Ovary (tissue), 9 donors: ENCODE measurements around the gene TEX2. TPM values are rescaled to one million over a fixed set of nuclear protein-coding genes. Genes with fewer than 3 reads are reported as not detected.

ENCODE experiments used
- DNase-seq, 5 donors: peaks; one replicate each; pipeline ENCODE4 v3.0.0-alpha.2; 2019 to 2020
- H3K27ac ChIP-seq, 2 donors: fragments of 200-600 bp; one replicate each; pipeline versions ENCODE4 v1.5.1 to v1.8.0; 2019 to 2022
- H3K27me3 ChIP-seq: fragments of 200-600 bp; one replicate; pipeline ENCODE4 v1.8.0; 2022
- H3K36me3 ChIP-seq: fragments of 200-600 bp; sonication (generic); one replicate; pipeline ENCODE4 v1.5.1; 2019
- H3K4me1 ChIP-seq: one replicate; pipeline ENCODE4 v1.8.1; 2013; ENCODE audit warnings: mild to moderate bottlenecking, moderate library complexity; ENCODE audit not compliant: insufficient read depth
- H3K4me3 ChIP-seq: fragments of 200-600 bp; sonication (generic); one replicate; pipeline ENCODE4 v1.5.1; 2017
- H3K9me3 ChIP-seq, 2 donors: fragments of 200-600 bp in 1 of 2; sonication (generic) in 1 of 2; one replicate each; pipeline versions ENCODE4 v1.5.1 to v1.8.1; 2013 to 2019; ENCODE audit warnings: mild to moderate bottlenecking in 1 of 2, moderate library complexity in 1 of 2
- EP300 ChIP-seq: sonication (generic); formaldehyde crosslinking; IDR thresholded peaks from one replicate; pipeline ENCODE4 v1.6.1; 2017; ENCODE audit warnings: antibody characterized with exemption
- POLR2A ChIP-seq: fragments of 450-650 bp; IDR thresholded peaks from one replicate; pipeline ENCODE4 v1.6.1; 2017; ENCODE audit warnings: antibody characterized with exemption, mild to moderate bottlenecking, moderate library complexity
- WGBS, 3 donors: extraction: QIAGEN DNeasy Blood & Tissue Kit in 1 of 3; methylation state at CpG; one replicate each; pipeline versions ENCODE4 v1.1.5 to v1.1.7; 2013 to 2017; 5-methylcytosine and 5-hydroxymethylcytosine counted together
- intact Hi-C, 4 donors: fragments of 100-400 bp; cut with DNase I; formaldehyde crosslinking; loops; one replicate each; pipeline versions ENCODE4 v1.11.0 to v1.15.1; 2022 to 2023
- polyA plus RNA-seq, 2 donors: library from polyadenylated mRNA; stranded (reverse); fragments of 200-250 nt in 1 of 2; fragments of 350-450 nt in 1 of 2; fragmentation: Illumina TruSeq in 1 of 2; extraction: RNeasy Lipid Tissue Mini Kit (QIAGEN cat#74804) in 1 of 2; gene quantifications; one replicate each; pipeline ENCODE4 v1.2.3, GENCODE V29; 2013 to 2014
- total RNA-seq, 7 donors: library from RNA; depleted of rRNA in 2 of 7; stranded (reverse); fragments of >200 nt in 2 of 7; fragmentation: NEBNext Ultra II Directional in 3 of 7; extraction: Animal tissue kit (Norgen Biotek cat#: 25700) in 3 of 7; gene quantifications; one replicate each; pipeline versions ENCODE4 v1.1.0 to v1.2.4, GENCODE V29; 2016 to 2023
- TF ChIP-seq, protein P1 (sequence below), 3 donors: fragments of 450-650 bp in 2 of 3; fragments of 200-600 bp in 1 of 3; IDR thresholded peaks; one replicate each; pipeline versions ENCODE4 v1.5.1 to v1.8.0; 2016 to 2022; ENCODE audit warnings: antibody characterized with exemption in 3 of 3, mild to moderate bottlenecking in 1 of 3
- donor health status: DM: no; HTN: no; CAD: no; lungs with moderate emphysema.
- donor health status: DM: no; HTN: no; CAD: no.
- donor health status: Bipolar disorder and iron deficiency.
- donor health status: DM: yes; HTN: yes; CAD: no.
- donor health status: DM: no; HTN: no; CAD: no.
- donor health status: DM: yes; HTN: yes; CAD: no.

The TEX2 gene
- total and polyA plus RNA-seq, 9 donors = 13.9 to 36.7 (median 31.4) TPM

GRCh38 chr17:64256913-64257807, 5.9 kb downstream of the TEX2 start:
- intact Hi-C loops = no loop called here
- Histone ChIP-seq H3K9me3 (no peaks in the 10 kb centered on the region), H3K36me3 (no peaks in the 10 kb centered on the region), H3K4me3 (no peak overlapping the region), H3K4me1 (peaks cover 5% of the 10 kb centered on the region), H3K27ac (no peak overlapping the region), H3K27me3 (no peaks in the 10 kb centered on the region)
- no peak for DNase-seq
- 75 to 86% (median 84%) methylated on average over 9 of the region's 9 CpGs for WGBS, 3 donors
- no peak for TF ChIP-seq EP300
- TF ChIP-seq, protein P1, sequence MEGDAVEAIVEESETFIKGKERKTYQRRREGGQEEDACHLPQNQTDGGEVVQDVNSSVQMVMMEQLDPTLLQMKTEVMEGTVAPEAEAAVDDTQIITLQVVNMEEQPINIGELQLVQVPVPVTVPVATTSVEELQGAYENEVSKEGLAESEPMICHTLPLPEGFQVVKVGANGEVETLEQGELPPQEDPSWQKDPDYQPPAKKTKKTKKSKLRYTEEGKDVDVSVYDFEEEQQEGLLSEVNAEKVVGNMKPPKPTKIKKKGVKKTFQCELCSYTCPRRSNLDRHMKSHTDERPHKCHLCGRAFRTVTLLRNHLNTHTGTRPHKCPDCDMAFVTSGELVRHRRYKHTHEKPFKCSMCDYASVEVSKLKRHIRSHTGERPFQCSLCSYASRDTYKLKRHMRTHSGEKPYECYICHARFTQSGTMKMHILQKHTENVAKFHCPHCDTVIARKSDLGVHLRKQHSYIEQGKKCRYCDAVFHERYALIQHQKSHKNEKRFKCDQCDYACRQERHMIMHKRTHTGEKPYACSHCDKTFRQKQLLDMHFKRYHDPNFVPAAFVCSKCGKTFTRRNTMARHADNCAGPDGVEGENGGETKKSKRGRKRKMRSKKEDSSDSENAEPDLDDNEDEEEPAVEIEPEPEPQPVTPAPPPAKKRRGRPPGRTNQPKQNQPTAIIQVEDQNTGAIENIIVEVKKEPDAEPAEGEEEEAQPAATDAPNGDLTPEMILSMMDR (IDR thresholded peaks at IDR 0.05) = no peak
- no peak for TF ChIP-seq POLR2A

GRCh38 chr17:64255764-64256163, 7.3 kb downstream of the TEX2 start:
- intact Hi-C loops = no loop called here
- no peaks in the 10 kb centered on the region for H3K9me3 ChIP-seq
- WGBS, 3 donors = 92 to 95% (median 94%) methylated on average over 6 of the region's 6 CpGs

DNA sequence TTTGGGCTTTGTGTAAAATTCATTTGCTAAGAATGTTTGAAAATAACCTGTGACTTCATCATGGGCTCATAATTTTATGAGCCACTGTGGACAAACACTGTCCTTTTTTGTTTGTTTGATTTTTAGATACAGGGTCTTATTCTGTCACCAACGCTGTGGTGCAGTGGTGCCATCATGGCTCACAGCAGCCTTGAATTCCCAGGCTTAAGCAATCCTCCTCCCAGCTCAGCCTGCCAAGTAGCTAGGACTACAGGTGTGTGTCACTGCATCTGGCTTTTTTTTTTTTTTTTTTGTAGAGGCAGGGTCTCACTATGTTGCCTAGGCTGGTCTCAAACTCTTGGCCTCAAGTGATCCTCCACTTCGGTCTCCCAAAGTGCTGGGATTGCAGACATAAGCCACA, 8.3 kb downstream of the TEX2 start:
- TF ChIP-seq, protein P1 (IDR thresholded peaks at IDR 0.05) = no peak
- TF ChIP-seq EP300 = no peak
- TF ChIP-seq POLR2A = no peak
- Histone ChIP-seq H3K9me3 (no peaks in the 10 kb centered on the region), H3K4me1 (no peaks in the 10 kb centered on the region), H3K27ac (no peak overlapping the region), H3K4me3 (no peak overlapping the region), H3K36me3 (no peaks in the 10 kb centered on the region), H3K27me3 (no peaks in the 10 kb centered on the region)
- intact Hi-C loops = no loop called here
- 91 to 99% (median 95%) methylated on average over 2 of the region's 2 CpGs for WGBS, 3 donors
- no peak for DNase-seq

More at GRCh38 chr17:64255764-64256163, 7.3 kb downstream of the TEX2 start:
- Histone ChIP-seq H3K4me3 (no peak overlapping the region), H3K27ac (no peak overlapping the region), H3K4me1 (no peaks in the 10 kb centered on the region), H3K36me3 (no peaks in the 10 kb centered on the region), H3K27me3 (no peaks in the 10 kb centered on the region)
- TF ChIP-seq, protein P1 (IDR thresholded peaks at IDR 0.05) = no peak
- TF ChIP-seq POLR2A (no peak), EP300 (no peak)
- no peak for DNase-seq

DNA sequence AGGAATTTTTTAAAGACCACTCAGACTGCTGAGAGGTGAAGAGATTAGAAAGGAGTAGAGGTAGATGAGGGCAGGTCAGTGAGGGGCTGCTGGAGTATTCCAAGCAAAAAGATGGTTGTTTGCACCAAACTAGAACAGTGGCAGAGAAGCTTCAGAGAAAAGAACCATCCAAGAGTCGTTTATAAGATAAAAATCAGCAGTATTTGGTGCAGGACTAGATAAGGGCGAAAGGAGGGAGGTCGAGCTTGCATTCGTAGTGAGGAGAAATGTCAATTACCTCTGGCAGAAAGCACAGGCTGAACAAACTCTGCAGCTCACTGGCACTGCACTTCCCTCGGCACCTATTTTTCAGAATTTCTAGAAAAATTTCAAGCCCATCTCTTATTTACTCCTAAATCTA, 9.6 kb downstream of the TEX2 start:
- intact Hi-C loops = no loop called here
- Histone ChIP-seq H3K27ac (no peak overlapping the region), H3K36me3 (no peaks in the 10 kb centered on the region), H3K4me1 (no peaks in the 10 kb centered on the region), H3K27me3 (no peaks in the 10 kb centered on the region), H3K9me3 (no peaks in the 10 kb centered on the region), H3K4me3 (no peak overlapping the region)
- TF ChIP-seq POLR2A = no peak
- TF ChIP-seq, protein P1 (IDR thresholded peaks at IDR 0.05) = no peak
- no peak for TF ChIP-seq EP300
- no peak for DNase-seq
- WGBS, 3 donors = 77 to 80% (median 78%) methylated on average over 5 of the region's 5 CpGs
